Panc1 (cell line): ENCODE results near the gene GRM7.

Experiments
- CTCF ChIP-seq: fragments of 450-650 bp; IDR thresholded peaks from 2 replicates; pipeline ENCODE4 v1.5.1; 2017; ENCODE audit warnings: mild to moderate bottlenecking
- POLR2AphosphoS5 ChIP-seq: IDR thresholded peaks from 2 replicates; pipeline ENCODE4 v1.6.1; 2012; ENCODE audit warnings: mild to moderate bottlenecking, low read depth, low read length, moderate library complexity
- REST ChIP-seq, 2 experiments: IDR thresholded peaks; 2 replicates each; pipeline ENCODE4 v1.6.1; 2011 to 2012; ENCODE audit warnings: low read depth in 2 of 2, control low read depth in 1 of 2, low read length in 1 of 2, mild to moderate bottlenecking in 1 of 2, moderate library complexity in 1 of 2; ENCODE audit not compliant: insufficient read depth in 1 of 2

GRCh38 chr3:7504886-7505775 is 644.2 kb downstream of the GRM7 start:
- no peak for TF ChIP-seq CTCF
- no peak for TF ChIP-seq POLR2AphosphoS5
- TF ChIP-seq REST (IDR thresholded peaks at IDR 0.05; ENCODE audit: insufficient read depth in 1 of 2, low read depth in 2 of 2, low read length in 1 of 2) = no peak
